Transverse colon (tissue), 4 donors: ENCODE results near the gene SLC2A13. TPM values are rescaled to one million over a fixed set of nuclear protein-coding genes. Genes with fewer than 3 reads are reported as not detected.

ENCODE experiments used
- DNase-seq: peaks from one replicate; pipeline ENCODE4 v3.0.0-alpha.2; 2019
- H3K27ac ChIP-seq, 4 donors: fragments of 200-600 bp; sonication (generic); 2 replicates each; pipeline ENCODE4 v1.5.1; 2016 to 2018; ENCODE audit warnings: inconsistent platforms in 4 of 4
- H3K27me3 ChIP-seq: fragments of 200-600 bp; sonication (generic); 2 replicates; pipeline ENCODE4 v1.5.1; 2017; ENCODE audit warnings: inconsistent platforms
- H3K36me3 ChIP-seq, 4 donors: fragments of 200-600 bp; sonication (generic); 2 replicates each; pipeline ENCODE4 v1.5.1; 2017 to 2019; ENCODE audit warnings: inconsistent platforms in 4 of 4
- H3K4me1 ChIP-seq, 4 donors: fragments of 200-600 bp; sonication (generic); 2 replicates each; pipeline ENCODE4 v1.5.1; 2017 to 2020; ENCODE audit warnings: inconsistent platforms in 4 of 4
- H3K4me3 ChIP-seq, 4 donors: fragments of 200-600 bp; sonication (generic); 1 replicate in 1 of 4; 2 replicates in 3 of 4; pipeline versions ENCODE4 v1.5.1 to v1.6.1; 2017 to 2019; ENCODE audit warnings: inconsistent platforms in 4 of 4
- H3K9me3 ChIP-seq, 2 donors: fragments of 200-600 bp; sonication (generic); 2 replicates each; pipeline ENCODE4 v1.5.1; 2017 to 2019; ENCODE audit warnings: inconsistent platforms in 2 of 2
- EP300 ChIP-seq: sonication (generic); formaldehyde crosslinking; IDR thresholded peaks from one replicate; pipeline ENCODE4 v1.6.1; 2017; ENCODE audit warnings: antibody characterized with exemption, low read depth
- POLR2A ChIP-seq: fragments of 450-650 bp; IDR thresholded peaks from one replicate; pipeline ENCODE4 v1.6.1; 2016; ENCODE audit warnings: antibody characterized with exemption, mild to moderate bottlenecking, moderate library complexity
- POLR2AphosphoS5 ChIP-seq, 3 donors: sonication (generic); formaldehyde crosslinking; IDR thresholded peaks; one replicate each; pipeline ENCODE4 v1.6.1; 2016; ENCODE audit warnings: antibody characterized with exemption in 3 of 3
- WGBS, 2 donors: methylation state at CpG; one replicate each; pipeline ENCODE4 v1.1.5; 2018; ENCODE audit warnings: low coverage in 1 of 2; 5-methylcytosine and 5-hydroxymethylcytosine counted together
- in situ Hi-C, 4 donors: fragments of 200-750 bp; cut with MboI; loops; one replicate each; pipeline versions ENCODE4 v1.15.0 to v1.15.1; 2017; ENCODE audit warnings: low sequenced_read_pairs in 3 of 4, low pct_ligation_motif_present in 1 of 4, low pct_unique_long_range_greater_than_20kb in 1 of 4
- intact Hi-C: fragments of 100-400 bp; cut with DNase I; formaldehyde crosslinking; loops from one replicate; pipeline ENCODE4 v1.15.1; 2023; ENCODE audit warnings: low total_unique reads
- total RNA-seq, 4 donors: library from RNA; depleted of rRNA; stranded (reverse); fragments of >200 nt; gene quantifications; one replicate each; pipeline ENCODE4 v1.1.0, GENCODE V29; 2016
- TF ChIP-seq, protein P1 (sequence below), 5 experiments: fragments of 200-600 bp in 3 of 5; fragments of 450-650 bp in 2 of 5; sonication (generic) in 3 of 5; IDR thresholded peaks; 1 replicate in 2 of 5; 2 replicates in 3 of 5; pipeline ENCODE4 v1.5.1; 2016 to 2017; ENCODE audit warnings: antibody characterized with exemption in 5 of 5, inconsistent platforms in 3 of 5, mild to moderate bottlenecking in 2 of 5, moderate library complexity in 1 of 5

The SLC2A13 gene
- total RNA-seq, 4 donors from 2014 or later, result 31.8 to 70.7 (median 46.8) TPM

DNA sequence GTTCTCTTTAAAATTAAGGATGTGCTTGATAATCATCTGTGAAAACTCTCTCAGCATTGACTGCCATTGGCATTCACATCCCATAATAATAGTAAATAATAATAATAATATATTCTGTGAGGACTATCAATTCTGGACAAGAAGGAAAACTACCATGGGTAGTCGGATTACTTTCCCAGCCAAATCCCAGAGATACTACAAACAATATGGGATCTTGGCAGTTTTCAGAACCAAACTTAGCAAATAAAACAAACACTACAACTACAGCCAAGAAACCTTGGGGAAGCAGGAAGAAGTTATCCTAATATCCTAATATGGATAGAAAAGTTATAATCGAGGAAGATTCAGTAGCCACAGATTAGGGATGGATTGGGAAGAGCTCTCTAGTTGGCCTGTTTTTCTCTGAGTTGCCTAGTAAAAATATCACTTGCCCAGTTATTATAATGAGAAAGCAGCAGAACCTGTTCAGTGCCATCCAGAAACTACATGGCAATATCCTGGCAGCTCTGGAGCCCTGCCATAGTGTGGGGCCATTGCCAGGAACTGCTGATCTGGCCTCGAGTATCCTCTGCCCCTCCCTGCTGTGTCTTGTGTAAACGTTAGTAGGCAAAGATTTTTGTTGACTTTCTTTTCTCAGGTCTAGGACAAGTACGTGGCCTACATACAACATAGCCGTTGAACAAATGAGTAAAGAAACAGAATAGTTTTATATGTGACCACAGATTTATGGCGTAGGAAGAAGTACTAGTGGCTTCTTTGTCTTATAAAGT, 193.5 kb downstream of the SLC2A13 start:
- intact Hi-C loops, result no loop called here
- peak overlapping the region; percentile 52 to 71 (median 66) for H3K27ac ChIP-seq

DNA sequence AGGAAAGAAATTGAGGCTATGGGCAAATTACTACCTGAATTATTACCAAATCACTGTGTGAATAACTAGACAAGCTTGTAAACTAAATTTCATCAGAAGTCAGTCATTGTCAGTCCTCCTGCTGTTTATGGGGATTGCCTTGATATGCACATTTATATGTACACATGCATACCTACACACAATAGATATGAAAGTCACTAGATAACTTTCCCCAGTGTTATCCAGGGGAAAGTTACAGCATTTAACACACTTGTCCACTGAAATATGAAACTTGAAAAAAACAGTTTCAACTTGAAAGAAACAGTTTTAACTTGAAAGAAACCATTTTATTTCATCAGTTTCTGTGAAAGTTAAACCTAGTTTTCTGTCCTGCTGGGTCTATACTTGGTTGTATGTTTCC, 199.6 kb downstream of the SLC2A13 start:
- Histone ChIP-seq H3K36me3 (no peaks in the 10 kb centered on the region), H3K4me3 (no peak overlapping the region), H3K27ac (no peak overlapping the region), H3K4me1 (peaks cover 0 to 6% (median 0%) of the 10 kb centered on the region in 4 donors), H3K9me3 (no peaks in the 10 kb centered on the region), H3K27me3 (no peaks in the 10 kb centered on the region)
- intact Hi-C loops (no loop called here), in situ Hi-C loops (no loop called here)
- no peak for TF ChIP-seq EP300
- TF ChIP-seq, protein P1, sequence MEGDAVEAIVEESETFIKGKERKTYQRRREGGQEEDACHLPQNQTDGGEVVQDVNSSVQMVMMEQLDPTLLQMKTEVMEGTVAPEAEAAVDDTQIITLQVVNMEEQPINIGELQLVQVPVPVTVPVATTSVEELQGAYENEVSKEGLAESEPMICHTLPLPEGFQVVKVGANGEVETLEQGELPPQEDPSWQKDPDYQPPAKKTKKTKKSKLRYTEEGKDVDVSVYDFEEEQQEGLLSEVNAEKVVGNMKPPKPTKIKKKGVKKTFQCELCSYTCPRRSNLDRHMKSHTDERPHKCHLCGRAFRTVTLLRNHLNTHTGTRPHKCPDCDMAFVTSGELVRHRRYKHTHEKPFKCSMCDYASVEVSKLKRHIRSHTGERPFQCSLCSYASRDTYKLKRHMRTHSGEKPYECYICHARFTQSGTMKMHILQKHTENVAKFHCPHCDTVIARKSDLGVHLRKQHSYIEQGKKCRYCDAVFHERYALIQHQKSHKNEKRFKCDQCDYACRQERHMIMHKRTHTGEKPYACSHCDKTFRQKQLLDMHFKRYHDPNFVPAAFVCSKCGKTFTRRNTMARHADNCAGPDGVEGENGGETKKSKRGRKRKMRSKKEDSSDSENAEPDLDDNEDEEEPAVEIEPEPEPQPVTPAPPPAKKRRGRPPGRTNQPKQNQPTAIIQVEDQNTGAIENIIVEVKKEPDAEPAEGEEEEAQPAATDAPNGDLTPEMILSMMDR (IDR thresholded peaks at IDR 0.05), result no peak
- TF ChIP-seq POLR2AphosphoS5 (IDR thresholded peaks at IDR 0.05), result no peak
- TF ChIP-seq POLR2A, result no peak
- no peak for DNase-seq

More for the DNA sequence above, 193.5 kb downstream of the SLC2A13 start:
- in situ Hi-C loops, result no loop called here
- peaks cover 0 to 20% (median 10%) of the 10 kb centered on the region in 4 donors for H3K4me1 ChIP-seq
- TF ChIP-seq, protein P1 (IDR thresholded peaks at IDR 0.05), result no peak
- TF ChIP-seq POLR2A, result no peak
- TF ChIP-seq EP300, result no peak
- peak in 2 of 3 donors; percentile 20 to 55 for TF ChIP-seq POLR2AphosphoS5 (IDR thresholded peaks at IDR 0.05)
- no peaks in the 10 kb centered on the region for H3K9me3 ChIP-seq
- H3K4me3 ChIP-seq, result no peak overlapping the region
- 49 to 67% methylated on average over 4 to 7 of the region's 7 CpGs for WGBS, 2 donors
- no peaks in the 10 kb centered on the region for H3K36me3 ChIP-seq
- DNase-seq, result peak; percentile 86
- no peaks in the 10 kb centered on the region for H3K27me3 ChIP-seq

DNA sequence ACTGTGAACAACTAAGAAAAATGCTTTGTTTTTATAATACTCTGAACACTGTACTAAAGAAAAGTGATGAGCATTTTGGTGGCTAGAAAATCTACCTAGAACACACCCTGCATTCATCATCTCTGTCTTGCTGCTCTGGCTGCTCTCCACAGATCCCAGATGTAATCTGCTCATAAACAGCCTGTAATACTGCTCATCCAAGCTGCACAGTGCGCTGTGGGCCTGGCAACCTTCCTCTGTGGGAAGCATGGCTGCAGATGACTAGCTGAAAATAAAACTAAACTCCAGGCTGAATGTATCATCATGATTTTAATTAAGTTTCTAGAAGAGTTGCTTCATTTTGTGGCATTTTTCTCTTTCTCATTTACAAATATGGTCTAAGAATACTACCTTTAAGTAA, 200.7 kb downstream of the SLC2A13 start:
- Histone ChIP-seq H3K36me3 (no peaks in the 10 kb centered on the region), H3K27ac (peak overlapping the region in 1 of 4 donors; percentile 42), H3K4me1 (peaks cover 0 to 6% (median 0%) of the 10 kb centered on the region in 4 donors), H3K4me3 (no peak overlapping the region), H3K9me3 (no peaks in the 10 kb centered on the region), H3K27me3 (no peaks in the 10 kb centered on the region)
- WGBS, 2 donors, result 24% methylated on average over 1 of the region's 1 CpG; no CpG with 5 or more reads in 1 of the 2 donors
- intact Hi-C loops, result no loop called here
- in situ Hi-C loops, result no loop called here
- no peak for TF ChIP-seq POLR2AphosphoS5 (IDR thresholded peaks at IDR 0.05)
- TF ChIP-seq EP300, result no peak
- TF ChIP-seq POLR2A, result no peak
- TF ChIP-seq, protein P1 (IDR thresholded peaks at IDR 0.05), result no peak
- peak; percentile 38 for DNase-seq

DNA sequence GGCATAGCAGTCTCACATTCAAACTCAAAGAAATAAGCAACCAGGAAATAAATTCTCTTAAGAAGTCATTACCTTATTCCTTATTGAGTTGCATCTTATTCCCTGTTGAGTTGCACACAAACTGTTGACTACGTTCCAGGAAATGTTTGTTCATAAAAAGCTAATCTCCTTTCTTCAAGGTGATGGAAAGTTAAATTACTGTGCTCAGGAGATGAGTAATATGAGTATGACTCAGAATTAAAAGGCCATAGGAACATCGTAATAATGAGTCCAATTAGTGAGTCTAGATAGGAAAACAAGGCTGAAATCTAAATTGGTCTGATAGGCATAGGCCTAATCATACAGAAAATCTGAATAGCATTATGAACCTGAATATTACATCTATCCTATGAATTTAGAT, 203.1 kb downstream of the SLC2A13 start:
- Histone ChIP-seq H3K36me3 (no peaks in the 10 kb centered on the region), H3K9me3 (no peaks in the 10 kb centered on the region), H3K27me3 (no peaks in the 10 kb centered on the region), H3K4me3 (no peak overlapping the region), H3K4me1 (peaks cover 0 to 6% (median 0%) of the 10 kb centered on the region in 4 donors), H3K27ac (no peak overlapping the region)
- TF ChIP-seq, protein P1 (IDR thresholded peaks at IDR 0.05), result no peak
- no peak for TF ChIP-seq POLR2A
- no peak for TF ChIP-seq EP300
- TF ChIP-seq POLR2AphosphoS5 (IDR thresholded peaks at IDR 0.05), result no peak
- DNase-seq, result no peak
- in situ Hi-C loops, result no loop called here
- intact Hi-C loops, result no loop called here
- WGBS, 2 donors, result 56% methylated on average over 2 of the region's 2 CpGs
